ENCODE measurements around the gene USH1C. TPM values are rescaled to one million over a fixed set of nuclear protein-coding genes. Genes with fewer than 3 reads are reported as not detected.

Gene USH1C
- polyA plus RNA-seq, 1 donor: not detected

DNA sequence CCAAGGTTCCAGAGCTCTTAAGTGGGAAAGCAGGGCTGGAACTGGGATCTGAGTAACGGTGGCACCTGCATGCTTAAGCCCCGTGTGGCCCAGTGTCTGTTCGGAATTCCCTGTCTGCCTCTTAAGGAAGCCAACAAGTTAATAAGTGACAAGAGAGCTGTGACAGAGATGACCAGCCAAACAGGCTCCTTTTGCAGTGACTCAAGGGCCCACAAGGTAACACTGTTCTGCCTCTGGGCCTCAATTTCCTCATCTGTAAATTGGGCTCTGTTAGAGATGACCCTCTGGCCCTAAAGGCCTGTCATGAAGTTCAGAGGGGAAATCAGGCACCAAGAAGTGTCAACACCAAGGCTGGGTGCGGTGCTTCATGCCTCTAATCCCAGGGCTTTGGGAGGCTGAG lies 18.6 kb downstream of the USH1C start:
- DNase-seq: no peak

DNA sequence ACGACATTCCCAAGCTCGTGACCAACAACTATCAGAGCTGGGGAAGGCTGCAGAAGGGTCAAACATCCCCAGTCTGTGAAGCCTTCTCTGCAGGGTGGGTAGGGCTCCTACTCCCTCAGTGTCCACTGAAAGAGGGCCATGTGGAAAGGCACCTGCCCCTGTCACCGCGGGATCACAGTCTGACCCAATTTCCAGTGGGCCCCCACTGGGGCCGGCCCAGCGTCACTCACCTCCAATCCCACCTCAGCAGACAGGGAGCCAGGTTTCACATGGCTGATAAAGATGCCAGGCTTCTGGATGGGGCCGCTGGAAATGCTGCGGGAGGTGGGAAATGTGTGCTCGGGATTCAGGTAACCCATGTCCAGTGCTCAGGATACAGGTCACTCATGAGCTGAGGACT lies 20.0 kb downstream of the USH1C start:
- DNase-seq: no peak

DNA sequence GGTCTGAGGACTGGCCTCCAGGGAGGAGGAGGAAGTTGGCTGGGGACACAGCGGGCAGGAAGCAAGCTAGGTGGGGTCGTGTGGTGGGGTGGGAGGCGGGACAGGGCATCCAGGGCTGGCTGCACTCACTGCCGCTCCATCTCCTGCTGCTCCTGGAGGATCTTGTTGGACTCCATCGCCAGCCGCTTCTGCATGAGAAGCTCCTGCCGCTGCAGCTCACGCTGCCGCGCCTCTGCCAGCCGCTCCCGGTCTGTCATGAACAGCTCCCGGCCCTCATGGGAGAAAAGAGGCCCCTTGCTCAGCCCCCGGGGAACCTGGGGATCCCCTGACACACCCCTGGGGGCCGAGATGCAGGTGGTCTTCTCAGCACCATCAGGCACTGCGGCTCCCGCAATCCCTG lies 21.6 kb downstream of the USH1C start:
- DNase-seq: no peak

DNA sequence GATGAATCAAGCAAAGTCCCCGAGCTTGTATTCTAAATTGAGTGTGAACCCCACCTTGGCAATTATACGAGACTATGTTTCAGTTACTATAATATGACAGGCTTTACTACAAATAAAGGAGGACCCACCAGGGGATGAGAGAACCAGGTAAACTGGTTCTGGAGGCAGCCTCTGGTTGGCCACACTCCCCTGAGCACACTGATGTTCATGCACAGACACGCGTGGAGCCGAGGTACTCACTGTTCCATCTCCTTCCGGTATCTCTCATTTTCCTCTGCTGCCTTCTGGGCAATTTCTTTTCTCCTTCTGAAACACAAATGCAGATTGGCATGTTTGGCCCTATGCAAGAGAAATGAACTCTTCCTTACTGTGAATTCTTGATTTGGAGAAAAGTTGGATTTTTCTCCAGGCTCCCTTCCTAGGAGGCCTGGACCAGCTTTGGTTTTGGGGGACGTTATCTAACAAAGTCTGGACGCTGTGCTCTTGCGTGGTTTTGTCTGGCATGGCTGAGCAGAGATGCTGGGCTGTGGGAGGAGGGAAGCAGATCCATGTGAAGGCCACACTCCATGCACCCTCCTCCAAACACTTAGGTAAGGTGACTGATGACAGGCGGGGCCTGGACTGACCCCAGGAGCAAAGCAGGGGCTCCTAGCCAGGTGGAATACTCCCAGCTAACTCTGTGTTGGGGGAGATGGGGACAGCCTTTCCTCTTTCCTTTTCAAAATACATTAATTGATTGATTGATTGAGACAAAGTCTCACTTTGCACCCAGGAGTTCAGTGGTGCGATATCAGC lies 22.9 kb downstream of the USH1C start:
- DNase-seq: no peak

DNA sequence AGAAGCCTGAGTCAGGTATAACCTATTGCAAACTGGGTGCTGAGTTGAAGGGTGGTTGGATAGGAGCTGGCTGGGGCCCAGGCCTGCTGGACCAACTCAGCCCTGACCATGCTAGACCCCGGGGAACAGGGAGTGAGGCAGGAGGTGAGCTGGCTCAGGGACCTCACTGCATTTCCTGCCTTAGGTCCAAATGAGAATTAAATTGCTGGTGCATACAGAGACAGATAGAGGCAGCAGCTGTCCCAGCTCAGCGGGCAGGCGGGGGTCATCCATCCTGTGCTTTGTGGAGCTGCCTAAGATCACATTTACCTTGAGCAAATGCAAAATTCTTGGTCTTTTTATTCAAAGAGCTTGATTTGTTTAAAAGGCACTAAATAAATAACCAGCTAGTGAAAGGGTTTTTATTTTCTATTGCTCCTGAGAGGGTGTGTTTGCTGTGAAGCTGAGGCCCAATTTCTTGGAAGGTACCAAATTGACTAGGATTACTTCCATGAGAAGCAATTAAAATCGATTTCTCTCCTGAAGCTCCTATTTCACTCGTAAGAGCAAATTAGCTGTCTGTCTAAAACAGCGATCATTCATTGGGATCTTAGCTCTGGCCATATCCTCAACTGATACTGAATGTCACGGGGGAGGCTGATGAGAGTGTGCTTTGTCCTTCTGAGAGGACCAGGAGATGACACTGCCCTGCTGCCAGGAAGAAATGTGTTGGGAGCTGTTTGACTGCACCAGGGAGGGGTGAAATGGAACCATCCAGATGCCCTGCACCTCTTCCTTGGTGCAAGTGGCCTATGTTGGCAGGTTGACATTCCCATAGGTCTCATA lies 24.9 kb downstream of the USH1C start:
- no peak for DNase-seq

DNA sequence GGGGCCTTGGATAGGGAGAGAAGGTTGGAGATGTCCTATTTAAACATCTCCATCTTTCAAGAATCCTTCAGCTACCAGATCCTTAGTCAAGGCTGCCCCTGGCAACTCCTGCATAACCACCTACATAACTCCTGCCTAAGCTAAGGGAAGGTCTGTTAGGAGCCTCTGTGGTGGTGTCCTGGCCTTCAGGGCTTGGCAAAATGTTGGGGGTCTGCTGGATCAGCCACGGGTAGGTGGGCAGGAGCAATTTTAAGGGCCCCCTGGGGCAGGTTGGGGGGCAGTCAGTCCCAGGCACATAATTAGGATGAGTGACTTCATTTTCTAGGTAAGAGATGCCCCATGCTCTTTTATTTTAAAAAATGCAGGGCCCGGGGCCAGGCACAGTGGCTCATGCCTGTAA lies 25.9 kb downstream of the USH1C start:
- no peak for DNase-seq

DNA sequence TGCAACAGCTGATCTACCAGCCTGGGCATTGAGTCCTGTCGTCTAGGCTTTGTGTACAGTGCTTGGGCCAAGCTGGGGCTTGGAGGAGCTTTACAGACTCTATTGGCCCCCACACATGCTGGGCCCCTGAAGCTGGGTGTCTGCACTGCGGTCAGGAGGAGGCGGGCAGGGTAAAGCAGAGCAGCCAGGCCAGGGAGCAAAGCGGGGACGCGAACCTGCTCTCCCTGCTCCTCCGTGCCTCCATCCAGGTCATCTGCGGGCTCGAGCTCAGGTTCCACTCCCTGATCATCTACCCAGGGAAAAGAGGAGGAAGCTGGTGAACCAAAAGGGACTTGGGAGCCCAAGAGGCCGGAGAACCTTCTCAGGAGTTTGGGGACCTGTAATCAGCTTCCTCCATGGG lies 27.0 kb downstream of the USH1C start:
- DNase-seq: no peak

DNA sequence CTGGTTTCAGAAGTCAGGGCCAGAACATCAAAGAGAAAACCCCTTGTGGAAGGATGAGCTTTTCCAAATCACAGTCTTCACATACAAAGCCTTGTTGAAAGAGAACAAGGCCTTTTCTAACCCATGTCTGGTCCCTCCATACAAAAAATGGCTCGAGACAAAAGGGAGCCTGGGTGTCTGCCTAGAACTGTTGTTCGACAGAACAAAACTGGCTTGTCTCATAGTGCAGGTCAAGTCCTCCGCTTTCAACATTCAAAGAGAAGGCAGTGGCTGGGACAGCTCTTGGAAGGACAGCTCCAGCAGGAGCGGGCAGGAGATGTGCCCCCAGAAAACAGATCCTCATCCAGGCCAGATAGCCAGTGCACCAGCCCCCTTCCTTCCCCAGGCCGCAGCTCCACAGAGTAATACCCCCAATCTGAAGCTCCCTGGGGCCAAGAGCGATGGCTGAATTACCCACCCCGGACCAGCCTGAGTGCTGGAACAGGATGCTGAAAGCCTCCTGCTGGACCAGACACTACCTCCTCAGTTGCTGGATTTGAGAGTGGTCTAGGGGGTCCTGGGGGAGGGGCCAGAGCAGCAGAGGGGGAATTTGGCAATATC lies 27.6 kb downstream of the USH1C start:
- no peak for DNase-seq

DNA sequence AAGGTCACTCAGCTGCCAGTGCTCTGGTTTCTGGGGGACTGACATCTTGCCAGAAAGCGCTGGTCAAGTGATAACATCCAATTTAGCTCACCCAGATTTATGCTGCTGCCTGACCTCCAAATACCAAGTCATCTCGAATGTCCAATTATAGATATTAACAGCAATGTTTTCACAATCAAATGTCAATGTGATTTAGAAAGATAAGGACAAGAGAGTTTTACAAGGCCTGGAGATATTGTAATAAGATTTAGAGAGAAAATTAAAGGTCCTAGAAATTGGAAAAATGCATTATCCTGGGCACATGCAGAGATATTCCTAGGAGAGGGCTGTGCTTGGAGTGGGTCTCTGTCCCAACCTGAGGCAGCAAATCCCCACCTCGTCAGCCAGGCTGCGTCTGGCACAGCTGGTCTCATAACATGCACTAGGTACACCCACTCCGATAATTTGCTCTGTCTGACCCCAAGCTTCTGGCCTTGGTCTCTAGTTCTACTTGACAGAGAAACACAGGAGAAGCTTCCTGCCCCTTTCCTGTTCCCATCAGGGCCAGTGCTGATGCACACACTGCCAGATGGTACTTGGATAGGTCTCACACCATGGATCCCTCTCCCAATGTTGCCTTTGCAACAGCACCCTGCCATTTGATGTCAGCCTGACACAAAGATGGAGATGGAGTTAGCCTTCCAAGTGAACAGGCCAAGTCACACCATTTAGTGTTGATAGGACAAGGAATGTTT lies 28.6 kb downstream of the USH1C start:
- DNase-seq: no peak

DNA sequence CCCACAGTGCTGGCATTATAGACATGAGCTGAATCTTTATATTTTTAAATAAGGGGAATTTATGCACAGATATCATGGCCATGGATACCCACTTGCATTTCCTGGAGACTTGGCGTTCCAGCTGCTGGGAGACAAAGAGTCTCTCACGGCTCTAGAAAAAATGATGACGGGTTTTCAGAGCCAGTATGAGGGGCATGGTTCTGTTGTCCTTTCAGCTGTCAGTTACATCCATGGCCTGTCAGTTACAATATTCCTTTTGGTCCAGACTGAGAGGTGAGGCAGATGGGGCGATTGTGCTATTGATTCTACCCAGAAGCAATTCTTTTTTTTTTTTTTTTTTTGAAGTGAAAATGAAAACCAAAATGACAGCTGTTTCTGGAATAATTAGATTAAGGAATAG lies 29.7 kb downstream of the USH1C start:
- no peak for DNase-seq

DNA sequence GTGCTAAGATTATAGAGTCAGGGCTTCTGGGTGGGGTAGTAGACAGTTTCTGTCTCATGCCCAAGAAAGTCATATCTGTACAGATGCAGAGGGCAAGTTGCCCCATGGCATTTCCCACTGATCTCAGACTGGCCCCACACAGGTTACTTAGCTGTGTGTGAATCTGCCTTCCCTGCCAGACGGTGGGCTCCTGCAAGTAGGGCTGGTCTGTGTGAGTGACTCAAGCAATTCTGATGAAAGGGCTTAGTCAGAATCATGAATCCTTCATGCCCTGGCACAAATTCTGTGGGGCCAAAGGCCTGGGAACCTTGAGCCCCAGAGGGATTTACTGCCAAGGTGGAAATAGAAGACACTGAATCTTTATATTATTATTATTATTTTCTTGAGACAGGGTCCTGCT lies 30.4 kb downstream of the USH1C start:
- DNase-seq: no peak

DNA sequence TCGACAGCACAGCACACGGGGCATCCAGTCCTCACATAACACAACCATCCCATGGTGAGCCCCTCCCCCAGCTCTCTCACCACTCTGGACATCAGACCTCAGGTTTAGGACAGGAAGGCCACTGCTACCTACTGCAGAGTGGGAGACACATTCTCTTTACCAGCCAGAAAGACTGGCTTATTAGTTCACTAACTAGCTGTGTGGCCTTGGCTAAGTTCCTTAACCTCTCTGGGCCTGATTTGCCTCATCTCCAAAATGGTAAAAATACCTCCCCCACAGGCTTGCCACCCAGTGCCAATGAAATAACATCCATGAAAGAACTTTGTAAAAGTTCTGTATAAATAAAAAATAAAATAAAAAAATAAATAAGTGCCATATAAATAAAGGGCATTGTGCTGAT lies 32.1 kb downstream of the USH1C start:
- no peak for DNase-seq

DNA sequence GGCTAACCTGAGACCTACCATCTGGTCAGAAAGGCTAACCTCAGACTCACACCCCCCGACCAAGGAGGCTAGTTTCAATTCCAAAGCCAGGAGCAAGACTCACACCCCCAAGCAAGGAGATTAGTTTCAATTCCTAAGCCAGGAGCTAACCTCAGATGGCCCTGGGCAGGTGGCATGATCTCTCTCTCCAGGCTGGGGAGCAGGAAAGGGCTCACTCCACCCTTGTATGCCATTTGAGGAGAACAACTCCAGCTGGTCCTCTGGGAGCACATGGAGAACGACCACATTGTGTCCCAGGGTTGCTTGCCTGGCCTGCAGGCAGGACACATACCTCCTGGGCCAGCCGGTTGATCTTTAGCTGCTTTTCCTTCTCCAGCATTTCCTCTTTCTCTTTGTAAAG lies 32.6 kb downstream of the USH1C start:
- no peak for DNase-seq

DNA sequence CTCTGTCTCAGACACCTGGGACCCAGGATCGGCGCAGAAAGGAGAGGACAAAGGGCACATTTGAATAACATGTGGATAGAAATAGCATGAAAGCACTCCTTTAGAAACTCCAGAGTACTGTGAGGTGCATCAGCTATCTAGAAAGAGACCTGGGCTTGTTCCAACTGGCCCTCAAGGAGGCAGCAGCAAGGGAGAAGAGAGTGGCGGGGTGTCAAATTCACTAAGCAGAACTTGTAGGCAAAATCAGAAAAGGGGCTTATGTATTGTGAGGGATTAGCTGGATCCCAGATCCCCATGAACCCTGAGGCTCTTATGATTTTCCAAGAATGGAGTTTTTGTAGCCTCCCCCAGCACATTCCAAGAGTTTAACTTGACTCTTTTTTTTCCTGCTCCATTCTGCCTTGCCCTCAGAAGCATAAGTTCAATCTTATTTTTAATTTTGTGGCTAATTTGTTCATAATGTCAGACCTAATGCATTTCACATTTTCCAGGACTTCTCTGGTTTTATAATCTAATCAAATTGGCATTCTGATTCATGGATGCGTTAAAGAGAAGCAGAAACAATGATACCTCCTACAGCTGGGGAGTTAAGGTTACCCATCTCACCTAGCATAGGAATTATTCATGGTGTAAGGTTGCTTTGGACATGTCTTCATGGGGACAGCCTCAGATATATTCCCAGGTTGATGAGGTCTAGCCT lies 33.6 kb downstream of the USH1C start:
- no peak for DNase-seq

DNA sequence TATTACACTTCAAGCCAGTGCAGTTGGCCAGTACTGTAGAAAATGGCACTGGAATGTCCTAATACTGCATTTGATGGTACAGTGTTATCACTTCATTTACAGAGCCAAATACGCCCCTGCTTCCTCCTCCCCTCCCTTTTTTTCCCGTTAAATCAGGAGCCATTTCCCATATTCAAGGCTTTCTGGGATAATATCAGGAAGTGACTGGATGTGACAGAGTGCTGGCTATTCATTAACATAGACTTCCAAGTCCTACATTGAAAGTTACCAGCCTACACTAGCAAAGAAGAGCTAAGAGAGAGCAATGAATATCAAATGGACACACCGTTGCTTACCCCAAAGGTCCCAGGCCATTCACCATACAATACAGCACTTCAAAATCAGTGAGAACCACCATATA lies 35.4 kb downstream of the USH1C start:
- DNase-seq: no peak

DNA sequence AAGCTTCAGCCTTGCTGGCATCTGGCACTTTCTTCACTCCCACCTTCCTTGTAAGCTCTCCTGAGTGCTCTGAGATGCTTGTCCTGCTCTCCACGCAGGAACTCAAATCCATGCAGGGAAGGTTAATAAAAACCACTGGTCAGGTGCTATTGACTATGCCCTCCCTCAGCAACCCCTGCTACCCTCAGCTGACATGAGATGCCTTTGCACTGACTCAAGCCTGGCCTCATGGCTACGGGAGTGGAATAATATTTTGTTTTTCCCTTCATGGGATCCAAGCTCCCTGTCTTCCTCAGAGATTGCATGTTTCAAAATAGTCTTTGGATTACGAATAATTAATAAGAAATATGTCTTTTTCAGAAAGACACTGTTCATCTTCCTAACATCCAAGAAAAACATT lies 35.9 kb downstream of the USH1C start:
- no peak for DNase-seq

DNA sequence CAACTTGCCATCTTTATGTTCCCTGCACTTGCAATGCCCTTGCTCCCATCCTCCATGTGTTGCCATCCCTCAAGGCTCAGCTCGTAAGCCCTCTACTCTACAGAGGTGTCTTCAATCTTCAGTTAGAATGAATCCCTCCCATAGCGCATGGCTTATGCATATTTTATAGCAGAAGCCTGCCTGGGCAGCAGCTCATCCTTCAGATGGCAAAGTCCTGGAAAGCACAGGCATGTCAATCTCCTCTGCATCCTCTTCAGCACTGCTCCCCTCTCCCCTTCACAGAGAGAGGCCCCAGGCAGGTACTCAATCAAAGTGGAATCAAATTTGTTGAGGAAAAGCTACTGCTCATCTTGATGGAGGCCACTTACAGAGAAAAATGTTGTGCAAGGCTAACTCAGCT lies 36.4 kb downstream of the USH1C start:
- DNase-seq: no peak

DNA sequence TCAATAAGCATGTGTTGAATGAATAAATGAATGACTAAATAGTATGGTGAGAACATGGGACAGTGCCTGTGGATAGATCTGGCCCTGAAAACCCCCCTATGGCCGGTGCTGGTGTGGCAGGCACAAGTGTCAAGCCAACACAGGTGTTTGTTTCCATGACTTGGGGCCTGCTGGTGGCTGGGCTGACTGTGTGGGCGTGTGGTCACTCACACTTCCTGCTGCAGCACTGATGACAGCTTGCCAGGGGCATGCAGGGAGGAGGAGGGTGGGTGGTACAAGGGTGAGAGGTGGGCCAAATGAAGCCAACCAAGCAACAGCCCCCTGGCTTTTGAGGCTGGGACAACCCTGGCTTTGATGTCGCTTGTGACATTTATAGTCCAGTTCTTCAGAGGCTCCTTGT lies 37.3 kb downstream of the USH1C start:
- DNase-seq: no peak

DNA sequence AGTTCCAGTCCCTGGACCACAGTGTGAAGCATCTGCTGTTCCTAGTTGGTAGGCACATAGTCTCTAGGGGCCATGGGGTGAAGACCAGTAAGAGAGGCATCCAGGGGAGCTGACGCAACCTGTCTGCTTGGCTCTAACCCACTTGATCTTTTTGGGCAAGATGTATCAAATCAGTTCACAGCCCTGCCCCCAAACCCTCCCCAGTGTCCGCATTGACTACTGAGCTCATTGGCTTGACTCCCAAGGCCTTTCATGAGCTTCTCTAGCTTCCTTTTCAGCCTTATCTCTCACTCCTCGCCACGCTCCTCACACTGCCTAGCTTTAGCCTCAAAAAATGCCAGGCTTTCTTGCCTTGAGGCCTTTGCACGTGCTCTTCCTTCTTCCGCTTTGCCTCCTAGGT lies 37.9 kb downstream of the USH1C start:
- DNase-seq: no peak

DNA sequence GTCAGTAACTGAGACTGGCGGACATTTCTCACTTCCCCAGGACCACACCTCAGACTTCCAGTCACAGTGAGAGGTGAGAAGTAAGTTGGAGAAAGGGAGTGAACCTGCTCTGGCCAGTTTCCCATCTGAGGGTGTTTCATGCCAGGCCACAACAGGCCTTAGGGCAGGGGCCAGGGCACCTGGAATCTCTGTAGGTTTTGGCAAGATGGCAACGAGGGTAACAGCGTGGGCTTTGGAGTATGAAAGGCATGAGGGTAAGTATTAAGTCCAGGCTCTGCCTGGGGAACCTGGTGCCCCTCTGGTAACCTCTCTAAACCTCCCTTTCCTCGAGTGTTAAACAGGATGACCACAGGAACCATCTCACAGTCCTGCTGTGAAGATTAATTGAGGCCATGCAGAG lies 39.1 kb downstream of the USH1C start:
- DNase-seq: no peak

DNA sequence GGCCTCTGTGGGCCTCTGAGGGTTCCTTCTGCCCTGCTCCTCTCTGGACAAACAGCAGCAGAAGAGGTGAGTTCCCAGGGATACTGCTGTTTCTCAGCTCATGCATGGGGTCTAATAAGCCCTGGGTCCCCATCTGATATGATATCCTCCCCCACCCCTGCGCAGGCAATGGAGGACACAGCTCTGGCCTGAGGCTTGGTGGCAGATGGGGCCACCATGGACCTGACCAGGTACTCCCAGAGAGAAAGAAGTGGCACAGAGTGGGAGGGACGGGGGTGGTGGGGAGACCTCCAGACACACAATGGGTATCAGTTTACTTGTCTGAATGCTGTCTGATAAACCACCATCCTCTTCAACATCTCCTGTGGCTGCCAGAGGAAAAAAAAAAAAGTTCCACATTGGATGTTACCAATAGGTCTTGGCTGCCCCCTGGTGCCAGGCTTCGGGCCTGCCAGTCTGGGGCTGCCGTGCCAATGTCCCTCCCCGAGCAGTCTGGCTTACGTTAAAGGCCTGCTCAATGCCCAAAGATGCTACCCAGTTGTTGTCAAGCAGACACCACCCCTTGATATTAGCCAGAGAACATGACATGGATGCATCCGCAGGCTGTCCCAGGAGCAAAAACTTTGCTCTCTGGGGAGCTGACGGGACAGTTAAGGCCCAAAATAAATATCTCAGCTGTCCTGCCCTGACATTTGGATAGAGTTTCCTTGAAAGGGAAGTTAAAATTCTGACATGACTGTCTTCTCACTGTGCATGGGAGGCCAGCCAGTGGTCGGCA lies 39.7 kb downstream of the USH1C start:
- DNase-seq: peak; percentile 47

DNA sequence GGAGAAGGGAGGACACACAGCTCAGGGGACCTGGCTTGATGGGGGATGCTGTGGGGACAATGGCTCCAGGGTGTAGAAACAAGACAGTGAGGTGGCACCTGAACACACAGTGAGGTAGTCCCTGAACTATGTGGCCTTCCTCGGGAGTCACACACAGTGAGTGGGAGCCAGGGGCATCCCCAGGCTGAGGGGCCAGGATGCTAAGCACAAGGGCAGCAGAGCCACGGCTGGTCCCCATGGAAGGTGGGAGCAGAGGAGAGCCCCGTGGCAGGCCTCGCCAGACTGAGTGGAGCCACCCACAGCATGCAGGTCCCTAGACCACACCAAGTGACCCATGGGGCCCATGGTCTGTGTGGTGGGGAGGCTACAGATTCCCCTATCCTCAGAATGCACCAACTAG lies 41.6 kb downstream of the USH1C start:
- no peak for DNase-seq

Measured in hindlimb muscle (tissue), 1 donor.